NCI-H1105 (cell line): ENCODE results near the gene STRN3.
"Not testable (repeated sequence)": the region's sequence is repeated elsewhere in the genome, so short reads cannot be mapped to it uniquely, and the experiment has no call there.

ENCODE experiments used
- DNase-seq: peaks from one replicate; lab custom pipeline; 2025; lab: John Stamatoyannopoulos, UW

The STRN3 gene

GRCh38 chr14:31026077-31026449 lies at the start of gene STRN3:
Gene STRN3, minus strand, starts transcription at chr14:31026379. Its CDS starts 194 bp downstream, at chr14:31026185.
- DNase-seq, result no peak

GRCh38 chr14:31075144-31075543 lies 49.0 kb upstream of the STRN3 start:
- no peak for DNase-seq

- no peak for DNase-seq
Observed at GRCh38 chr14:31071151-31071550, 45.0 kb upstream of the STRN3 start.

GRCh38 chr14:31070431-31070830 lies 44.3 kb upstream of the STRN3 start:
- no peak for DNase-seq

- DNase-seq, result no peak
Observed at GRCh38 chr14:31069343-31069742, 43.2 kb upstream of the STRN3 start.

GRCh38 chr14:31068235-31068634 lies 42.1 kb upstream of the STRN3 start:
- no peak for DNase-seq

GRCh38 chr14:31062908-31063307 lies 36.7 kb upstream of the STRN3 start:
- DNase-seq, result not testable (repeated sequence)

GRCh38 chr14:31060253-31060875 lies 34.2 kb upstream of the STRN3 start:
- no peak for DNase-seq

GRCh38 chr14:31059152-31059924 lies 33.2 kb upstream of the STRN3 start:
- DNase-seq, result no peak

GRCh38 chr14:31057701-31058364 lies 31.7 kb upstream of the STRN3 start:
- DNase-seq, result no peak

GRCh38 chr14:31057035-31057434 lies 30.9 kb upstream of the STRN3 start:
- DNase-seq, result no peak

- DNase-seq, result not testable (repeated sequence)
Observed at GRCh38 chr14:31052905-31053586, 26.9 kb upstream of the STRN3 start.

- no peak for DNase-seq
Observed at GRCh38 chr14:31051511-31051910, 25.3 kb upstream of the STRN3 start.

GRCh38 chr14:31051023-31051422 lies 24.8 kb upstream of the STRN3 start:
- DNase-seq, result no peak

- no peak for DNase-seq
Observed at GRCh38 chr14:31047503-31047902, 21.3 kb upstream of the STRN3 start.

GRCh38 chr14:31045501-31046080 lies 19.4 kb upstream of the STRN3 start:
- DNase-seq, result no peak

- no peak for DNase-seq
Observed at GRCh38 chr14:31043379-31043778, 17.2 kb upstream of the STRN3 start.

- DNase-seq, result not testable (repeated sequence)
Observed at GRCh38 chr14:31042893-31043292, 16.7 kb upstream of the STRN3 start.

GRCh38 chr14:31042300-31042699 lies 16.1 kb upstream of the STRN3 start:
- DNase-seq, result no peak

GRCh38 chr14:31038521-31039166 lies 12.5 kb upstream of the STRN3 start:
- no peak for DNase-seq

GRCh38 chr14:31037709-31038221 lies 11.6 kb upstream of the STRN3 start:
- DNase-seq, result no peak
